HG03095 (cell line): ENCODE results near the gene TNFRSF19.
"Not testable (repeated sequence)": the region's sequence is repeated elsewhere in the genome, so short reads cannot be mapped to it uniquely, and the experiment has no call there.

ENCODE experiments used
- ATAC-seq: cut with Tn5 transposase; IDR thresholded peaks from one replicate; pipeline ENCODE4 v1.9.1; 2021; ENCODE audit warnings: moderate library complexity; ENCODE audit not compliant: unreplicated experiment

The TNFRSF19 gene

DNA sequence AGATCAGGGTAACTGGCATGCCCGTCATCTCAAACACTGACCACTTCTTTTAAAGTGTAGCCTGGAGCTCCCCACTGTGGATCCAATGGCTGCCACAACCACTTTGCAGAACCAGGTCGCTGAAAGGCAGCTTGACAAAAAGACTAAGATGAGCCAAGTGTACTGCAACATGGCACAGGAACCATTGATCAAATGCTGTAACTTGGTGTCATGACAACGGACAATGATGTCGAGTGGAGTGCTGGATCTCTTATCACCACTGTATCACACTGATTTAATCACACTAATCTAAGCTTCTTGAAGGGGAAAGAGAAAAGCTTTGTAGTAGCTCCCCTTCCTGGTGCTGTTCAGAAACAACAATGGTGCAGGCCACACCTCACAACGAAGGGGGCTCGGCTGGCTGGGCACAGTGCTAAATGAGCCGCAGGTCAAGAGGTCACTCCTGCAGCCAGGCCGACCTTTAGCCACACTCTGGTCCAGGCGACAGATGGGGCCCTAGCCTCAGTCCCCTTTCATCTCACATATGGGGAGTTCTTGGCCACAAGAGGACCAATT lies 2.2 kb upstream of the TNFRSF19 start:
- no peak for ATAC-seq

DNA sequence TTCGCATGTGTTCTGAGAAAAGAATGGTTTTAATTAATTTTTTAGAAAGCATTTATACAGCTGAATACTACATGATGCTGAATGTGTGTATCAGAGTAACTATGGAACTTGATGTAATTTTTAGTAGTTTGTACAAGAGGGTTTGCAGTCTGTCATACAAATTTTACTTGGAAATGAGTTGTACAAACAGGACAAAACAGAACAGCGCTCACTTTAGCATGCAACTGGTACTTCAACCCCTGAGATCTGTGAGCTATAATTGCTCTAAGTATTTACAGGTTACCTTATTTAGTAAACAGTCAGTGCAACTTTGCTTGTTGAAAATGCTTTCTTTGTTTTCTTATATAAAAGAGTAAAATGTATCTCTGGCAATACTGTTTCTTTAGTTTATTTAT lies 706 bp downstream of the TNFRSF19 start:
- ATAC-seq, result no peak

DNA sequence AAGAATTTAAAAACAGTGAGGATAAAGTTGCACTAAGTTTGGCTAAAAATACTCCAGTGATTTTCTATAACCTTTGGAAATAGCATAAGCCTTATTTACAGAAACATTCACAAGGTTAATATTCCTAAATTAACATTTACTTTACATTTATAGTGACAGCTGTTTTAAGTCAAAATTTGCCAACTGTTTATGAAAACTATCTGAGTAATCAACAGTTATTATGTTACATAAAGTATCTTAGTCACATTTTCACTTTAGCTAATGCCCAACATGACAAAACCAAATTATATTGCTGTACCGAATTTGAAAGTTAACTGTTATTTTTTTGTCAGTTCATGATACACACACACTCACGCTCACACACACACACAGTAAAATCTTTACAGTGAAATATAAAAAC lies 1.2 kb downstream of the TNFRSF19 start:
- ATAC-seq, result no peak

GRCh38 chr13:23572836-23573235 lies 2.6 kb downstream of the TNFRSF19 start:
- no peak for ATAC-seq

DNA sequence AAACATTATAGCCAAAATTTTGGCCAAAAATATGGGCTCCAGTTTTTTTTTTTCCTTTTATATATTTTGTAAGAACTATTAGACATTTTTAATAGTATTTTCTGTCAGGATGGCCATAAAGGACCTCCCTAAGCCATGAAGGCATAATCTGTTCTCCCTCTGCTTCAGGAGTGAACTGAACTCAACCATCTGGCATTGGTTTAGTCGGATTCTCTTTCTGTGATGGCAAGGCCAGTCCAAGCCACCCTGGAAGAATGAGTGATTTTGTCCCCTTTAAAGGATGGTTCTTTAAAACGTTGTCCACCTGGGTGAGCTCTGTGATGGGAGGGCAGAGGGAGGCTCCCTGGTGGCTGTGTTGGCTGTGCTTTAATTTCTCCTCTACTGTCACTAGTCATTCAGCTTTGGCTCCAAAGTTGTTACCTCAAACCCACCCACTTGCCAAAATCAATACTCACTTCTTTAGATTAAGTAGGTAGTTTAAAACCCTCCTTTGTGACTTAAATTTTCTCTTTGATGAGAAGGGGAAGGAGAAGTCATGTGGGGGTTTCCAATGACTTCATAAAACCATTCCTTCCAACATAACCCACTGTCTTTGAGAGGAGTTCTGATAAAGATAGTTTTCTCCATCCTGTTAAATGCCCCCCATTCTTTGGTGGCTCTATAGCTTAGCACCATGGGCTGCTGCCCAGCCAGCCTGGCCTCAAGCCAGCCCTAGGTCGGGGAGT lies 4.4 kb downstream of the TNFRSF19 start:
- ATAC-seq, result no peak

- ATAC-seq, result no peak
Measured at GRCh38 chr13:23575632-23576031, 5.4 kb downstream of the TNFRSF19 start.

DNA sequence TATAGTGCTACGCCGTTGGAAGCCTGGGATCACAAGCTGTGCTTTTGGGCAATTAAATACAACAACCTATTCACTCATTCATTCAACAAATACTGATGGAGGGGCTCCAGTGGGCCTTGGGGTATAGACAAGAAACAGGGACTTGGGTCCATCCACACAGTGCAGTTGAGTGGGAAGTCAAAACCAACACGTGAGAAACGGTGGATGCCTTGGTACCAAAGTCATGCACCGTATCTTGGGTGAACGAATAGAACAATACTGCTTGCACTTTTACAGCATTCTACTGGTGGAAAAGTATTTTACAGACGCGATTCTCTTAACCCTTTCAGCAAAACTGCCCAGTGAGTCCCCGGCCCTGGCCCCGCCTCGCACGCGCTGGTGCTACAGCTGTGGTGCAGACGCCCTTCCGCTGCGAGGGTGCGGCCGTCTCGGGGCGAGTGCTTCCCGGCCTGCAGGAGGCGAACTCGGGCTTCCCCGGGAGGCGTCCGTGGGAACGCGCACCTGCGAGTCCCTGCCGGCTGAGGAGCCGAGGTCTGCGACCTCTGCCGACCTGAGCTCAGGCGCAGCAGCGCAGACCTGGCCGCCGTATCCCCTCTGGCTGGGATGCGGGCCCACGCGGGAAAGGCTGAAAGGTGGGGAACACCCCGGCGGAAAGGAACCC lies 8.3 kb downstream of the TNFRSF19 start:
- ATAC-seq, result peak; percentile 56

DNA sequence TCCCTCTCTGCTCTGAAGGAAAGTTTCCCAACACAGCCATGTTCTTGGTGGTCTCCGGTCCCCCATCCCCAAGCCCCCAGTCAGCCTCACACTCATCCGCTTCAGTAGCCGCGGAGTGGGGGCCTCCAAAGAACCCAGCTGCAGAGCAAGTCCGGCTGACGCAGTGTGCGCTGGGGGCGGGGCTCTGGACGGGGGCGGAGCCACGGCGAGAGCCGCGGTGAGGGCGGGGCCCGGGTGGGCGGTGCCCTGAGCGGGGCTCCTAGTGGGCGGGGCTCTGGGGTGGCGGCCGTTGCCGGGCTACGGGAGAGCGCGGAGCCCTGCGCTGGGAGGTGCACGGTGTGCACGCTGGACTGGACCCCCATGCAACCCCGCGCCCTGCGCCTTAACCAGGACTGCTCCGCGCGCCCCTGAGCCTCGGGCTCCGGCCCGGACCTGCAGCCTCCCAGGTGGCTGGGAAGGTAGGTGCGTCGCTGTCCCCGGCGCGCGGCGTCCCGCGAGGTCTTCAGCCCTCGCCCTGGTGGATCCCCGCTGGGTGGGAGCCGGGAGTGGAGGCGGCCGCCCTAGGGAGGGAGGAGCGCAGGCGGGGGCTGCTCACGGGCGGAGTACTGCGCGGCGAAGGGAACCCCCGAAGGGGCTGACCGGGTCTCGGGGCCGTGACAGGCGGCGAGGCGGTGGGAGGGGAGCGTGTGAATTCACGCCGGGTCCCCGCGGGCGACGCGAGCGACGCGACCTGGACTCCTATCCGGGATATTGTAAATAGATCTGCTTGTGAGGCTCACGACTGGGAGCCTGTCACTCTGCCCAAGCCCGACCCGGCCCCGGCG lies 9.1 kb downstream of the TNFRSF19 start:
- peak; percentile 87 for ATAC-seq

DNA sequence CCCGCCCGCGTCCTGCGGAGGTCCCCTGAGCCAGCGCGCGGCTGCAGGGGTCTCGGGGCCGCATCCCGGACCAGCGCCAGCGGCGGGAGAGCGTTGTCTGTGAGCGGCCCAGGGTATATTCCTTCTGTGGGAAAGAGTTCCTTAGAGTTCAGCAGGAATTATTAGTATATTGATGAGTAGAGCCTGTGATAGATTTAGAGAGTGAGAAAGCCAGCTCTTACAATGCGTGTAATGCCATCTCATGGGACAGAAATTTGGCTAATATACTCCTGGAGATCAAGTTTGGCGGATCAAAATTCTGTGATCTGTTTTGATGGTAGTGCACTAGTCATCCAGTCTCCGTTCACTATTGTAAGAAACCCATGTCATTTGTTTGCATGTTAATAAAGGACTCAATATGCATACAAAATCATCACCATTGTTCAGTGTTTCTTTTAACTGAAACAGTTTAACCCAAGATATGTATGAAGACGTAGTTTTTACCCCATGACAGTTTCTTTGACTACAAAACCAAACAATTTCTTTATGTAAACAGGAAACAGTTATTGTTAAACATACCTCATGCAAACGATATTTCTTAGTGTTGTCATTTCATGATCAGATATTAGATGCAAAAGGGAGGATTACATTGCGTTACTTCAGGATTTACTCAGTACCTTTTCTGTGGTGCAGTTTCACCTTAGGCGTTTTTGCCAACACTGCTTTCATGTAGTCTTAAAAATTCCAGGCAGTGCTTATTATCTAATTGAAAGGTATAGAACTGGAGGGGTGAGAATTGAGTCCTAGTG lies 9.9 kb downstream of the TNFRSF19 start:
- ATAC-seq, result no peak

- no peak for ATAC-seq
Measured at GRCh38 chr13:23580684-23581060, 10.5 kb downstream of the TNFRSF19 start.

GRCh38 chr13:23583491-23583890 lies 13.3 kb downstream of the TNFRSF19 start:
- no peak for ATAC-seq

GRCh38 chr13:23584275-23584674 lies 14.1 kb downstream of the TNFRSF19 start:
- ATAC-seq, result no peak

- no peak for ATAC-seq
Measured at GRCh38 chr13:23586336-23586735, 16.1 kb downstream of the TNFRSF19 start.

DNA sequence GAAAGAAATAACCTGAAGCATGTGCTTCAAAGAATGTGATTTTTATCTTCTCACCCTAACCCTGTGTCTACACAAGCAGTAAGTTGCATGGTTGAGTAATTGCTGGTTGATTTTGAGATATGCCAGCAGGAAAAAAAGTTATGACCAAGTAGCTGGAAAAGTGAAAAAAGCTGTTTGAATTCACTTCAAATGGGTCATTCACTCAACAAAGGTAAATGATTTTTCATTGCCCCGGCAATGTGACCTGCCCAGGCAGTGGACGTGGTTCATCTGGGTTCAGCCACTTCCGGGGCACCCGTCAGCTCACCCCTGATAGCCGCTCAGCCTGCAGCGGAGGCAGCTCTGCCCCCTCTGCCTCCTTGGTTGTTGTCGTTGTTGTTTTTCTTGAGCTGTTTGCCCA lies 18.5 kb downstream of the TNFRSF19 start:
- no peak for ATAC-seq

- no peak for ATAC-seq
Measured at GRCh38 chr13:23592596-23592995, 22.4 kb downstream of the TNFRSF19 start.

DNA sequence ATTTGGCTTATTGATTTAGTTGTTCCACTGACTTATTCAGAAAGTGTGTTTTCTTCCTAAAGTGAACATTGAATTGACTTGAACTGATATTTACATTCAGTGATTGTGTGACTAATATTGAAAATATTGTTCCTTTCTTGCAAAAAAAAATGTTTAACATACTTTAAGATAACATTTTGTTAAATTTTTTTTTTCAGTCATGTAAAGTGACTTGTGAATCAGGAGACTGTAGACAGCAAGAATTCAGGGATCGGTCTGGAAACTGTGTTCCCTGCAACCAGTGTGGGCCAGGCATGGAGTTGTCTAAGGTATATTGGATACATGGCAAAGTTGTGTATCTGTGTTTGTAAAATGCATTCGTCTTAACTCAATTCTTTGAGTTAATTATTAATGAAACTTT lies 22.9 kb downstream of the TNFRSF19 start:
- ATAC-seq, result no peak

GRCh38 chr13:23594290-23594689 lies 24.1 kb downstream of the TNFRSF19 start:
- not testable (repeated sequence) for ATAC-seq

DNA sequence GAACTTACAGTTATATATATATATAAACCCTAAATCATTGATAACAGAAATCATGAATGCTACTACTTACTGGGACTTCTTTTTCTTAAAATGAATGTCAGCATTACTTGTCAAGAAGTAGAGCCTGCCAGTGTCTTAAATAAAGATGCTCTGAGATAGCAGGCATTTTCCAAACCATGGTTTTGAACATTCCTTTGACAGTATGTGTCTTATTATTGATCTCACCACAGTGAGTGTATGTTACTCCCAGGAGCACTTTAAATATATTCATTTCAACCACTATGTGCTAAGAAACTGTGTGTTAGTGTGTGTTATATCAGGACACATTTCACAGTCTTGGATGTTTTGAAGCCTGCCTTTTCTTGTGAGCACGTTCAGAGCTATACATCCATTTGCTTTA lies 28.2 kb downstream of the TNFRSF19 start:
- no peak for ATAC-seq

DNA sequence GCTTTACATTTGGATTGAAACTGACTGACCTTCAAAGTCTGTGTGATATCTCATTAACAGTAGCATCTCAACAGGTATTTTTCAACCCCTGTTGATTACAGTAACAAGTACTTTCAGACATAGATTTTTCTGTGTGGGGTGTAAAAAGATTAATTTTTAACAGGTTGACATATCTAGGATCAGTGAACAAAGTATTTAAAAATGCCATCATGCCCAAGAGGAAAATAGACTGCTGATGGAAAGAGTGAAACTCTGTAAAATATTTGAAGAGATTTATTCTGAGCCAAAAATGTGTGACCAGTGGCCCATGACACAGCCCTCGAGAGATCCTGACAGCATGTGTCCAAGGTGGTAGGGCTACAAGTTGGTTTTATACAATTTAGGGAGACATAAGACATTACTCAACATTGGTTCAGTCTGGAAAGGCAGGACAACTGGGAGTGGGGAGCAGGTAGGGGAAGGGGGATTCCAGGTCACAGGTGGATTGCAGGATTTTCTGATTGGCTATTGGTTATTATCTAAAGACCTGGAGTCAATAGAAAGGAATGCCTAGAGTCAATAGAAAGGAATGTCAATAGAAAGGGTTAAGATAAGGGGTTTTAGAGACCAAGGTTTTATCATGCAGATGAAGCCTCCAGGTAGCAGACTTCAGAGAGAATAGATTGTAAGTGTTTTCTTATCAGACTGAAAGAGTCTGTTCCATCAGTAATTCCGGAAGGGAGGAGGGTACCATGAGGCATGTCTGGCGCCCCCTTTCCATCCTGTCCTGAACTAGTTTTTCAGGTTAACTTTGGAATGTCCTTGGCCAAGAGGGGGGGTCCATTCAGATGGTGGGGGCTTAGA lies 29.1 kb downstream of the TNFRSF19 start:
- no peak for ATAC-seq

GRCh38 chr13:23600100-23600499 lies 29.9 kb downstream of the TNFRSF19 start:
- no peak for ATAC-seq
